ENCODE results near the gene PPP2R5A.
"Not testable (repeated sequence)": the region's sequence is repeated elsewhere in the genome, so short reads cannot be mapped to it uniquely, and the experiment has no call there.

Gene PPP2R5A

DNA sequence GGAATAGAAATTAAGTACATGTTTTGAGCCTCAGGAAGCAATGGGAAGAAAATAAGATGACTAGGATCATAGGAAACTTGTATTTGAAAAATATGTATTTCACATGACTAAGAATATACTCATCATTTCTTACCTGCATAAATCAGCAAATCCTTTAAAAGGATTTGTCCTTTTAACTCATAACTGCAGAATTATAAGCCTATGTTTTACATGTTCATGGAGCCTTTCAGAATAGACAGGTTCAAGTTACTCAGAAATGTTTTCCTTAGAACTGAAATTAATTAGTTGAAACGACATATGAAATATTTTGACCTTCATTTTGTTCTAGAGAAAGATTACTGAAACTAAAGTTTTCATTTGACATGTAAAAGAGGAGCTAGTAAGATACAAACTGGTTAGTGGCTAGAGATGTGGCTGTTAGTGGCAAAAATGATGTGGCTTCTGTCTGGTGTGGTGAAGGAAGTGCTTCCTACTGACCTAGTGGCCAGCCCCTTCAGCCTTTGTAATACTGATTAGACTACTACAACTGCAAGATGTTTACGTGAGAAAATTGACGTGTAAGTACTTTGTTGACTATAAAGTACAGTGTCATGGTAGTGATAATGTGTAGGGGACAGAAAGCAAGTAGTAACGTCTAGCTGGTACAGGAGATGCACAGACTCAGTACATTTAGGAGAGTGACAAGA lies 74.7 kb downstream of the PPP2R5A start:
- DNase-seq, result no peak

- DNase-seq, result no peak
Observed at GRCh38 chr1:212364985-212365384, 79.8 kb downstream of the PPP2R5A start.

- DNase-seq, result peak; percentile 44
Observed at GRCh38 chr1:212366901-212367300, 81.7 kb downstream of the PPP2R5A start.

DNA sequence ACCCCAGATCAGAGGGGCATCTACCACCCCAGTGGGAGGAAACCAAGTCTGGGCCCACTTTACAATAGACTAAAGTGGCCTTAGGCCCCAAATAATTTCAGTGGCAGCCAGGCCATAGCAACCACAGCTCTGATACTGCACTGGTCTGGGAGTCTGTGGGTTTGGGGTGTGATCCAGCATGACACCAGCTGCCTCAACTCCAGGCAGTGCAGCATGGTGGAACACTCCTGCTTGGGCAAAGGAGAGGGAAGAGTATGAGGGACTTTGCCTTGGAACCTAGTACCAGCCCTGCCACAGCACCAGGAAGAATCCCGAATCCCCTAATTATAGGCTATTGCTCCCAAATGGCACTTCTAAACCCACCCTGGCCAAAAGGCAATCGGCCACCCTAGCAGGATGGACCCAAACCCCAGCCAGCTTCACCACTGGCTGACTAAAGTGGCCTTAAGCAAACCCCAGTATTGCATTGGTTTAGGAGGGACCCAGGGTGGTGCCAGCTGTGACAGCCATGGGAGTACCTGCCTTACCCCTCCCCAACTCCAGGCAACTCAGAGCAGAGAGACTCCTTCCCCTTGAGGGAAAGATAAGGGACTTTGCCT lies 82.4 kb downstream of the PPP2R5A start:
- no peak for DNase-seq

- peak; percentile 77 for DNase-seq
Observed at GRCh38 chr1:212368073-212368484, 82.9 kb downstream of the PPP2R5A start.

GRCh38 chr1:212375986-212376385 lies 90.8 kb downstream of the PPP2R5A start:
- DNase-seq, result no peak

DNA sequence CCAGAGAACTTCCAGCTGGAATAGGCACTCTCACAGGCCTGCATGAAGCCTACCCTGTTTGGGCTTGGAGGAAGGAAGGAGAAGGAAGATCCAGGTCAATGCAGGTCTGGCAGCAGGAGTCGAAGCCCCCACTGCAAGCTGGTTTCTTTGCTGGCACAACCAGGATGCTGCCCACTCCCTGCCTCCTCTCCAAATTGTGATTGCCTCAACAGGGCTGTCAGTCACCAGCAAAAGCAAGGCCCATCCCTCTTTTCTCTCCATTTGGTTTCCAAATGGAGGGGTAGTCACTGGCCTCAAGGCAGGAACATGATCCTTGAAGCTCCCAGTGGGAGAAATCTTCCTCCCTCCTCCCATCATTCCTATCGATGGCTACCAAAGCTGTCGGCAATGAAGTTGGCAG lies 92.4 kb downstream of the PPP2R5A start:
- no peak for DNase-seq

DNA sequence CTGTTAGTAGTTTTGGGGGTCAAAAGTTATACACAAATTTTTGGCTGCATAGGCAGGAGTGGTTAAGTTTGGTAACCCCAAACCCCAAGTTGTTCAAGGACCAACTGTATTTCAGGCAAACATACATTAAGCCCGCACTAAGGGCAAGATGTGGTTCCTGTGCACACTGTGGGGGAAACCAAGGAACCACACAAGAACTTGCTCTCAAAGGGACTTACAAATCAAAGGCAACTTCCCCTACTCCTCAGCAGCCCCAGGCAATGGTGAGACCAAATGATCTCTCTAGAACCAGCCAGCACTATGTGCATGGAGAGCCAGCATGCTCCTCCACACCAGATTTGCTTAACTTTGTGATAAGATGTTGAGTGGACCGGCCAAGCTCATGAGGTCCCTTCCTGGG lies 94.2 kb downstream of the PPP2R5A start:
- DNase-seq, result no peak

GRCh38 chr1:212381397-212382035 lies 96.3 kb downstream of the PPP2R5A start:
- no peak for DNase-seq

DNA sequence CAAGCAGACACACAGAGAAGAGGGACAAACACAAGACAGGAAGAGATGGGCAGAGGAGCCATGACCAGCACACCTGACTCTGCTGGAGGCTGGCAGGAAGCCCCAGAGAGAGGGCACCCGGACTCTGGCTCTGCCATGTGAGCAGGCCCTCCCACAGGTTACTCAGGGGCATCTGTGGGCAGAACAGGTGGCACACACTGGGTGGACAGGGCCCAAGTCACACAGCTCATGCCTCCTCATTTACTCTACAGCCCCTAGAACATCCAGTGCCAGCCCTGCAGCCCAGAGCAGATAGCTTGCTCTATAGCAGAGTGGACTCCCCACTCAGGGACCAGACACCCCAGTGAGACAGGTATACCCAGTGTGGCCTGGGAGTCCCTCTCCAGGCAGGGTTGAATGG lies 100.8 kb downstream of the PPP2R5A start:
- DNase-seq, result no peak

DNA sequence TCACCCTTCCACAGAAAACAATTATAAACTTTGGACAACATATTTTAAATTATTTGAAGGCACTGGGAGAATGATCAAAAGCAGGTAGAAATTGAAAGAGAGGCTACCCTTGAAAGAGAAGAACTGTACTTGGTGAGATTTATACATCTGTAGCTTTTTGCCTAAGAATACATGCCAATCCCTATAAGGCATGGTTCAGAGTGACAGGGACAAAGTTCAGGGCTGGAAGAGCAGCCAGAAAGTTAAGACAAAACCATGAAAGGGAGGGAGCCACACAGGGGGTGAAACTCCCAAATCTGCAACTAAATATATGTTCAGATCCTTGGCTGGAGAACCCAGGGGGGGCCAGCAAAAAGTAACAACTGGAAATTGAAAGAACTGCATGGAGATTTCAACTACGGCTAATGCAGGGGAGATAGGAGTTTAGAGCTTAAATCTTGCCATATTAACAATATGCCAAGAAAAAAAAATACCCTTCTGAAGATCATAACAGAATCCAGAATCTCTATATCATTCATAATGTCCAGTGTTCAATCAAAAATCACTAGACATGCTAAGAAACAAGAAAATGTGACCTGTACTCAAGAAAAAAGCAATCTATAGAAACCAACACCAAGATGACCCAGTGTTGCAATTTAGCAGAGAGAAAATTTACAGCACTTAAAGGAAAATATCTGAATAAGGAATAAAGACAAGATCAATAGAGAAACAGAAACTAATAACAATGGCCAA lies 103.9 kb downstream of the PPP2R5A start:
- DNase-seq, result no peak

GRCh38 chr1:212395678-212396437 lies 110.6 kb downstream of the PPP2R5A start:
- DNase-seq, result not testable (repeated sequence)

- DNase-seq, result no peak
Observed at GRCh38 chr1:212396638-212397037, 111.4 kb downstream of the PPP2R5A start.

DNA sequence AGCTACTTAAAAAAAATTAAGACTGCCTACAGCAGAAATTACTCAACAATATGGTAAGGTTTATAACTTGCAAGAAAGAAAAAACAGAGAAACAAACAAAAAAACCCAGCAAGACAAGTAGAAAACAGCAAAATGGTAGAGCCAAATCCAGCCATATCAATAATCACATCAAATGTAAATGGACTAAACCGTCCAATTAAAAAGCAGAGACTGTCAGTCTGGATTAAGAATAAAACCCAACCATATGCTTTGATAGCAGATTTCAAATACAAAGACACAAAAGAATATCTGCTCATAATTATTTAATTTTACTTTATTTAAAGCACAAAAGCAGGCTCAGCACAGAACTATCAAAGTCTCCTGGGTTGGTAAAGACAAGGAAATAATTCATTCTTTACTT lies 112.0 kb downstream of the PPP2R5A start:
- no peak for DNase-seq

DNA sequence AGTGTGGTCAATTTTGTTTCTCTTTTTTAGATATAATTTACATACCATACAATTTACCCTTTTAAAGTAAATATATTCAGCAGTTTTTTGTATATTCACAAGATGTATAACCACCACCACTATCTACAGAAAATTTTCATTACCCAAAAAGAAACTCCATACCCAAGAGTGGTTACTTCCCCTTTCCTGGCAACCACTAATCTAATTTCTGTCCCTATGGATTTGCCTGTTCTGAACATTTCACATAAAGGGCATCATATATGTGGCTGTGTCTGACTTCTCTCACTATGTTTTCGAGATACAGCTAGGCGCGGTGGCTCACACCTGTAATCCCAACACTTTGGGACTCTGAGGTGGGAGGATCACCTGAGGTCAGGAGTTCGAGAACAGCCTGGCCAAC lies 115.8 kb downstream of the PPP2R5A start:
- no peak for DNase-seq

DNA sequence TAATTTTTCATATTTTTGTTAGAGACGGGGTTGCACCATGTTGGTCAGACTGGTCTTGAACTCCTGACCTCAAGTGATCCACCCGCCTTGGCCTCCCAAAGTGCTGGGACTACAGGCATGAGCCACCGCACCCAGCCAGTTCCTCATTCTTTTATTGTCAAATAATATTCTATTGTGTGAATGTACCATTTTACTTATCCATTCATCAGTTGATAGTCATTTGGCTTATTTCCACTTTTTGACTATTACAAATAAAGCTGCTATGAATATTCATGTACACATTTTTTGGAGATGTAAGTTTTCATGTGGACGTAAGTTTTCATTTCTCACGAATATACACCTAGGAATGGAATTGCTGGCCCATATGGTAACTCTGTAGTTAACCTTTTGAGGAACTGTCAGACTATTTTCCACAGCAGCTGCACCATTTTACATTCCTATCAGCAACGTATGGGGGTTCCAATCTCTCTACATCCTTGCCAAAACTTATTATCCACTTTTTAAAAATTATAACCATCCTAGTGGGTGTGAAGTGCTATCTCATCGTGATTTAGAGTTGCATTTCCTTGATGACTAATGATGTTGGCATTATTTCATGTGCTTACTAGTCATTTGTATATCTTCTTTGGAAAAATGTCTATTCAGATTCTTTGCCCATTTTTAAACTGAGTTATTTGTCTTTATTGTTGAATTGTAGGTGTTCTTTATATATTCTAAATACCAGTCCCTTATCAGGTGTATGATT lies 116.8 kb downstream of the PPP2R5A start:
- DNase-seq, result peak; percentile 71

DNA sequence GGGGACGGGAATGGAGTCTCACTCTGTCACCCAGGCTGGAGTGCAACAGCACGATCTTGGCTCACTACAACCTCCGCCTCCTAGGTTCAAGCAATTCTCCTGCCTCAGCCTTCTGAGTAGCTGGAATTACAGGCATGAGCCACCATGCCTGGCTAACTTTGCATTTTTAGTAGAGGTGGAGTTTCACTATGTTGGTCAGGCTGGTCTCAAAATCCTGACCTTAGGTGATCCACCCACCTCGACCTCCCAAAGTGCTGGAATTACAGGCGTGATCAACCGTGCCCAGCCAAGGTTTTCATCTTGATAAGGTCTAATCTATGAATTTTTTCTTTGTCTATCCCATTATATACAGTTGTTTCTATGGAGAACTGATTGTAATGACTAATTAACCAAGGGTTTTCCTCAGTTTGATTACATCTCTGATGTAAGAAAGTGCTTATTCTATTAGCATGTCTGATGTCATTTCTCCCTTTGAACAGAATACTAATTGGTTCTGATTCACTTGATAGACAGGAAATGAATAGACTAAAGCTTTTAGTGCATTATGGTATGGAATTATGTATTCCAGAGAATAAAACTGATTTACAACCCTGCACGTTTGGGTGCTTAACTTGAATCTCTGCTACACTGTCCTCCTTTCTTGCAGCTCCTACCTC lies 117.6 kb downstream of the PPP2R5A start:
- DNase-seq, result no peak

GRCh38 chr1:212410231-212410820 lies 125.1 kb downstream of the PPP2R5A start:
- no peak for DNase-seq

Measured in EL (cell line).